HepG2 (cell line): ENCODE results near the gene PTH2. TPM values are rescaled to one million over a fixed set of nuclear protein-coding genes. Genes with fewer than 3 reads are reported as not detected.

Experiments
- ATAC-seq: fragments of 200-7000 bp; cut with Tn5 transposase; 3 replicates; pipeline ENCODE4 v1.9.1; 2020; ENCODE audit warnings: mild to moderate bottlenecking, moderate library complexity
- BruUV-seq: library from RNA; stranded (reverse); fragments of 400-500 nt; replicated peaks from 2 replicates; lab custom pipeline; 2021; lab: Mats Ljungman, UMichigan
- CTCF ChIA-PET: fragments of 300-600 bp; formaldehyde crosslinking; extraction: SDS; loops from one replicate; lab custom pipeline; 2021; ENCODE audit warnings: low total read pairs, inconsistent platforms, low intra/inter-chr PET ratio; lab: Yijun Ruan, JAX
- POLR2A ChIA-PET: fragments of 350-600 bp; sonication (Branson Sonifier 250); formaldehyde crosslinking; loops from one replicate; lab custom pipeline; 2020; ENCODE audit warnings: antibody characterized with exemption, inconsistent platforms; lab: Yijun Ruan, JAX
- DNase-seq: peaks from one replicate; pipeline ENCODE4 v3.0.0-alpha.2; 2015; ENCODE audit warnings: low spot score
- FAIRE-seq: peaks from 3 replicates; lab custom pipeline; 2011; peaks lifted over from hg19 to GRCh38; lab: Jason Lieb, UNC
- H2AFZ ChIP-seq: one replicate; pipeline ENCODE4 v1.6.1; 2011; ENCODE audit warnings: low read length, inconsistent platforms
- H3K27ac ChIP-seq: fragments of 300-600 bp; 3 replicates; pipeline ENCODE4 v1.8.0; 2011; ENCODE audit warnings: mixed run types, mild to moderate bottlenecking, mixed read lengths, low read length, inconsistent platforms; ENCODE audit not compliant: insufficient read depth; ENCODE audit errors: extremely low read length
- H3K27me3 ChIP-seq, 2 experiments: fragments of 200-600 bp in 1 of 2; 2 replicates in 1 of 2; 3 replicates in 1 of 2; pipeline versions ENCODE4 v1.6.0 to v1.8.0; 2011; ENCODE audit warnings: low read length in 2 of 2, mild to moderate bottlenecking in 2 of 2, moderate library complexity in 2 of 2, inconsistent platforms in 1 of 2; ENCODE audit not compliant: insufficient read depth in 2 of 2, control insufficient read depth in 1 of 2
- H3K36me3 ChIP-seq, 2 experiments: fragments of 200-600 bp in 1 of 2; replicated peaks in 1 of 2; 2 replicates in 1 of 2; 3 replicates in 1 of 2; pipeline versions ENCODE4 v1.5.1 to v1.8.0; 2011; ENCODE audit warnings: low read length in 2 of 2, inconsistent platforms in 1 of 2; ENCODE audit not compliant: insufficient read depth in 2 of 2, control insufficient read depth in 1 of 2
- H3K4me1 ChIP-seq: 2 replicates; pipeline ENCODE4 v1.5.1; 2012; ENCODE audit warnings: low read length, inconsistent platforms; ENCODE audit not compliant: insufficient read depth
- H3K4me2 ChIP-seq: 2 replicates; pipeline ENCODE4 v1.6.0; 2011; ENCODE audit warnings: low read depth, low read length, inconsistent platforms
- H3K4me3 ChIP-seq, 3 experiments: fragments of 200-600 bp in 1 of 3; sonication (generic), shearing (Covaris generic) in 1 of 3; replicated peaks in 1 of 3; 2 replicates each; pipeline ENCODE4 v1.5.1; 2011 to 2016; ENCODE audit warnings: low read length in 3 of 3, inconsistent platforms in 2 of 3, low read depth in 2 of 3, mild to moderate bottlenecking in 2 of 3, control low read depth in 1 of 3, mixed read lengths in 1 of 3; ENCODE audit not compliant: insufficient read depth in 1 of 3
- H3K79me2 ChIP-seq: one replicate; pipeline ENCODE4 v1.6.1; 2011; ENCODE audit warnings: low read length, inconsistent platforms; ENCODE audit not compliant: insufficient read depth
- H3K9ac ChIP-seq: 2 replicates; pipeline ENCODE4 v1.6.0; 2011; ENCODE audit warnings: mild to moderate bottlenecking, low read depth, low read length, inconsistent platforms; ENCODE audit not compliant: insufficient read depth
- H3K9me3 ChIP-seq: 2 replicates; pipeline ENCODE4 v1.5.1; 2012; ENCODE audit warnings: mild to moderate bottlenecking, low read length
- H4K20me1 ChIP-seq: 2 replicates; pipeline ENCODE4 v1.6.0; 2011; ENCODE audit warnings: inconsistent platforms, mild to moderate bottlenecking, low read length, moderate library complexity; ENCODE audit not compliant: insufficient read depth
- ARID2 ChIP-seq: sonication (generic); formaldehyde crosslinking; IDR thresholded peaks from 2 replicates; pipeline ENCODE4 v1.8.1; 2022; ENCODE audit warnings: mild to moderate bottlenecking, missing genetic modification reagents, borderline replicate concordance
- GATA4 ChIP-seq: sonication (generic); IDR thresholded peaks from 2 replicates; pipeline ENCODE4 v1.6.1; 2016; ENCODE audit warnings: antibody characterized with exemption, low read depth, borderline replicate concordance
- IRF1 ChIP-seq: sonication (generic); formaldehyde crosslinking; IDR thresholded peaks from 2 replicates; pipeline ENCODE4 v1.4.0; 2020; ENCODE audit warnings: low read depth, mild to moderate bottlenecking, missing genetic modification reagents
- RBFOX2 ChIP-seq: fragments of 200-400 bp; formaldehyde crosslinking; IDR thresholded peaks from 2 replicates; pipeline ENCODE4 v1.6.1; 2017; ENCODE audit warnings: low read depth, mild to moderate bottlenecking, low read length
- ZBTB7B ChIP-seq: sonication (generic); formaldehyde crosslinking; IDR thresholded peaks from 2 replicates; pipeline ENCODE4 v1.4.0; 2020; ENCODE audit warnings: missing genetic modification reagents
- ZNF83 ChIP-seq: sonication (generic); formaldehyde crosslinking; IDR thresholded peaks from 2 replicates; pipeline ENCODE4 v1.4.0; 2020; ENCODE audit warnings: missing genetic modification reagents, mild to moderate bottlenecking, borderline replicate concordance
- WGBS: methylation state at CpG from one replicate; pipeline ENCODE4 v1.1.6; 2017; ENCODE audit warnings: low lambda C conversion rate; 5-methylcytosine and 5-hydroxymethylcytosine counted together
- in situ Hi-C: cut with HindIII; loops from 2 replicates; pipeline ENCODE4 v1.10.0; 2017; ENCODE audit warnings: low pct_unique_long_range_greater_than_20kb; ENCODE audit not compliant: extremely low pct_ligation_motif_present
- intact Hi-C: fragments of 100-400 bp; cut with micrococcal nuclease; formaldehyde crosslinking; loops from one replicate; pipeline ENCODE4 v1.10.0; 2022; ENCODE audit not compliant: unreplicated experiment
- polyA plus RNA-seq, 8 experiments: library from polyadenylated mRNA; depleted of rRNA in 3 of 8; stranded (reverse) in 7 of 8; unstranded in 1 of 8; fragments of >200 nt; fragmentation: Illumina TruSeq in 4 of 8; extraction: Trizol in 4 of 8; gene quantifications; 2 replicates each; pipeline versions ENCODE4 v1.2.1 to v1.2.3, GENCODE V29; 2011 to 2016; ENCODE audit warnings: low read depth in 4 of 8, missing spikeins in 1 of 8, mixed read lengths in 1 of 8; ENCODE audit not compliant: insufficient read depth in 1 of 8
- total RNA-seq, 5 experiments: library from RNA; depleted of rRNA; stranded (reverse); fragments of >200 nt; fragmentation: Illumina TruSeq; extraction: Trizol; gene quantifications; 2 replicates each; pipeline ENCODE4 v1.2.3, GENCODE V29; 2016; ENCODE audit warnings: low read depth in 1 of 5

The PTH2 gene
- total and polyA plus RNA-seq, 2 of the 13 experiments (the other 11 are each of a cell fraction or from before 2014, with no cell fraction given), result not detected

- ChIA-PET POLR2A (no interaction called here), CTCF (no interaction called here)
- no TSS peak for BruUV-seq
- Histone ChIP-seq H4K20me1 (no peaks in the 10 kb centered on the region), H3K4me3 (no peak overlapping the region), H3K36me3 (peaks cover 1 to 6% of the 10 kb centered on the region in 2 experiments; a peak in 2 of 5 replicates), H3K4me2 (no peak overlapping the region), H3K27ac (no peak overlapping the region), H2AFZ (no peak overlapping the region), H3K27me3 (no peaks in the 10 kb centered on the region; a peak in 1 of 5 replicates), H3K9ac (no peak overlapping the region), H3K9me3 (no peaks in the 10 kb centered on the region), H3K4me1 (0 out of 2 replicates have a peak, but pooled peaks cover under 1% of the 10 kb centered on the region), H3K79me2 (no peaks in the 10 kb centered on the region)
- 96% methylated on average over 12 of the region's 19 CpGs for WGBS
- intact Hi-C loops, result no loop called here
- TF ChIP-seq ZBTB7B (CRISPR knock-in tag), result no peak
- TF ChIP-seq RBFOX2, result 0 out of 2 replicates have a peak, but pooled peaks have one; percentile 17
- no peak for DNase-seq
- FAIRE-seq, result no peak
- in situ Hi-C loops, result no loop called here
- ATAC-seq, result no peak
Measured at GRCh38 chr19:49468199-49468598, 45.0 kb upstream of the PTH2 start.

- H3K4me3 ChIP-seq, result no peak overlapping the region
- intact Hi-C loops (no loop called here), in situ Hi-C loops (no loop called here)
- no peak for FAIRE-seq
- POLR2A ChIA-PET, result interaction anchor here (1.3 kb wide), 1 partner anchor 12 kb away, joined by 3 read pairs; the partner anchor contains the start of gene ALDH16A1
- peaks cover 1 to 6% of the 10 kb centered on the region in 2 experiments; a peak in 2 of 5 replicates for H3K36me3 ChIP-seq
- 80% methylated on average over 1 of the region's 3 CpGs for WGBS
- ATAC-seq, result no peak
- no peaks in the 10 kb centered on the region for H3K9me3 ChIP-seq
- no peak overlapping the region for H3K27ac ChIP-seq
- no peaks in the 10 kb centered on the region for H4K20me1 ChIP-seq
- no peaks in the 10 kb centered on the region for H3K27me3 ChIP-seq
- CTCF ChIA-PET, result no interaction called here
- no peak overlapping the region for H2AFZ ChIP-seq
- H3K79me2 ChIP-seq, result no peaks in the 10 kb centered on the region
- no peak overlapping the region for H3K4me2 ChIP-seq
- no peak overlapping the region for H3K9ac ChIP-seq
- no peaks in the 10 kb centered on the region for H3K4me1 ChIP-seq
- DNase-seq, result no peak
- TF ChIP-seq ARID2 (CRISPR knock-in tag) (no peak), ZNF83 (CRISPR knock-in tag) (no peak), IRF1 (no peak), GATA4 (no peak)
- BruUV-seq, result no TSS peak
Measured at GRCh38 chr19:49465371-49465770, 42.1 kb upstream of the PTH2 start.
